GM12865 (cell line): ENCODE data around the gene SERINC1.
"Not testable (repeated sequence)": the region's sequence is repeated elsewhere in the genome, so short reads cannot be mapped to it uniquely, and the experiment has no call there.

Experiments
- DNase-seq: peaks from one replicate; pipeline ENCODE4 v3.0.0; 2010; ENCODE audit warnings: low read depth
- H3K4me3 ChIP-seq: 2 replicates; pipeline ENCODE4 v1.5.1; 2011; ENCODE audit warnings: mild to moderate bottlenecking, low read depth, low read length, control low read depth
- CTCF ChIP-seq: IDR thresholded peaks from 2 replicates; pipeline ENCODE4 v1.5.1; 2011; ENCODE audit warnings: low read length, control low read depth, low read depth, inconsistent platforms; ENCODE audit not compliant: insufficient read depth; ENCODE audit errors: missing control alignments

The SERINC1 gene

GRCh38 chr6:122491919-122492555, 20.4 kb upstream of the SERINC1 start:
- peak; percentile 73 for DNase-seq
- peak; percentile 82 for TF ChIP-seq CTCF
- no peak overlapping the region for H3K4me3 ChIP-seq

DNA sequence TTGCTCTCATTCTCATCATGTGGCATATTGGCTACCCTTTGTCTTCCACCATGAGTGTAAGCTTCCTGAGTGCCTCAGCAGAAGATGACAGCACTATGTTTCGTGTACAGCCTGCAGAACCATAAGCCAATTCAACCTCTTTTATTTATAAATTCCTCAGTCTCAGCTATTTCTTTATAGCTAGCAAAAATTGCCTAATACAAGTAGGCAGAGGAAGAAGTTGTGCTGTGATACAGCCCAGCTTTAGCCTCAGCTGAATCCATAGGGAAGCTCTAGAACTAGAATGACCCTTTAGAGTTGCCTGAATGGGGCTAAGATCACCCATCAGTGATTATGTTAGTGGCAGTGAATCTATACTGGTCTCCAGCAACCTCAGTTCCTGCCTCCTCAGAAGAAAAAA, 19.0 kb upstream of the SERINC1 start:
- TF ChIP-seq CTCF, result no peak
- DNase-seq, result no peak
- no peak overlapping the region for H3K4me3 ChIP-seq

- no peak for TF ChIP-seq CTCF
- peak; percentile 27 for DNase-seq
- H3K4me3 ChIP-seq, result no peak overlapping the region
These were observed 13.2 kb upstream of the SERINC1 start for GRCh38 chr6:122484760-122485159.

- H3K4me3 ChIP-seq, result no peak overlapping the region
- TF ChIP-seq CTCF, result no peak
- no peak for DNase-seq
These were observed 11.1 kb upstream of the SERINC1 start for GRCh38 chr6:122482750-122483080.

DNA sequence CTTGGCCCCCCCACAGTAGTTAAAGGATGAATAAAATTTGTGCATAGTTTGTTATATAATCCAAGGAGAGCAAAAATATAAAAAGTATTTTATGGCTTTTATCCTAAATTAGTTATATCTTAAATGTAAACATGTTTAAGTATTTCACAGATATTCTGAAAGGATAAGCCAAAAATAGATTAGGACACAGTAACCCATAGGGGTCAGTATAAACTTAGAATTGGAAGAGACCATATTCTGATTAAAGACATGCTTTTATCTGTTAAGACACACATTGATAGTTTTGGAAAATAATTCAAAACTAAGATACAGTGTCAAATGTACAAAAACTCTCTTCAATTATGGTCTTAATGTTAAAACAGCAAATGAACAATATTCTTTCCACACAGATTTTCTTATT, 4.5 kb upstream of the SERINC1 start:
- TF ChIP-seq CTCF, result no peak

DNA sequence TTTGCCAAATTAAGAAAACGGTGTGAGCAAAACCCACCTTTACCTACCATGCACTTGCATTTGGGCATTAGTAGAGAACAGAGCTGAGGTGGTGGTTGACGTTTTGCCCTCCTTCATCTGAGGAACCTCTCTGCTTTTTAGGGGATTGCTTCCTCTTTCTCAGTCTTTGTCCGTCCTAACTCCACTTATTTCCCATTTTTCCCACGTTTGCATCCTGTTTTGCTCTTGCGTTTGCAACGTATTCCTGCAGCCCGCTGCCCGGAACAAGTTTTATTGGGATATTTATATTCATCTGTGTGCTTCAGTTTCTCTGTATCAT, 374 bp upstream of the SERINC1 start:
- no peak for DNase-seq
- TF ChIP-seq CTCF, result no peak
- peak overlapping the region; percentile 99 for H3K4me3 ChIP-seq

More for the DNA sequence above, 4.5 kb upstream of the SERINC1 start:
- no peak for DNase-seq
- H3K4me3 ChIP-seq, result no peak overlapping the region

DNA sequence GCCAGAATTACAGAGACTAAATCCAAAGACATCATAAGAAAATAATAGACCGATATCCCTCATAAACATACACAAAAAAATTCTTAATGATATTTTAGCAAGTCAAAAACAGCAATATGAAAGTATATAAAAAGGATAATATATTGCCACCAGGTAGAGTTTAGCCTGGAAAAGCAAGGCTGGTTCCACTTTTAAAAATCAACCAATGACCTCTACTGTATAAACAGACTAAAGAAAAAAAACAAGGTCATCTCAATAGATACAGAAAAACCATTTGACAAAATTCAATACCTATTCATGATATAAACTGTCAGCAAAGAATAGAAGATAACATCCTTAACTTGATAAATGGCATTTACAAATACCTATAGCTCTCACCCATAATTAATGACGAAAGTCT, 9.7 kb downstream of the SERINC1 start:
- H3K4me3 ChIP-seq, result no peak overlapping the region
- TF ChIP-seq CTCF, result no peak
- DNase-seq, result no peak

GRCh38 chr6:122459865-122460416, 11.7 kb downstream of the SERINC1 start:
- not testable (repeated sequence) for H3K4me3 ChIP-seq, DNase-seq
